HG03571 (cell line): ENCODE results near the gene POC1B.

Experiments
- ATAC-seq: cut with Tn5 transposase; IDR thresholded peaks from one replicate; pipeline ENCODE4 v1.9.1; 2021; ENCODE audit not compliant: unreplicated experiment

The POC1B gene

GRCh38 chr12:89424389-89424788 is 101.5 kb downstream of the POC1B start:
- ATAC-seq, result no peak

- no peak for ATAC-seq
Measured at GRCh38 chr12:89421092-89421835, 104.6 kb downstream of the POC1B start.

- ATAC-seq, result no peak
Measured at GRCh38 chr12:89418228-89418910, 107.5 kb downstream of the POC1B start.

- no peak for ATAC-seq
Measured at GRCh38 chr12:89417246-89417977, 108.4 kb downstream of the POC1B start.

GRCh38 chr12:89416049-89416792 is 109.6 kb downstream of the POC1B start:
- no peak for ATAC-seq

- no peak for ATAC-seq
Measured at GRCh38 chr12:89414851-89415250, 111.0 kb downstream of the POC1B start.

GRCh38 chr12:89414322-89414721 is 111.5 kb downstream of the POC1B start:
- no peak for ATAC-seq

GRCh38 chr12:89413234-89413633 is 112.6 kb downstream of the POC1B start:
- no peak for ATAC-seq

- no peak for ATAC-seq
Measured at GRCh38 chr12:89412665-89413064, 113.2 kb downstream of the POC1B start.

GRCh38 chr12:89411846-89412245 is 114.0 kb downstream of the POC1B start:
- ATAC-seq, result no peak

- ATAC-seq, result no peak
Measured at GRCh38 chr12:89411234-89411633, 114.6 kb downstream of the POC1B start.

GRCh38 chr12:89405626-89406345 is 120.1 kb downstream of the POC1B start:
- no peak for ATAC-seq

GRCh38 chr12:89401433-89402058 is 124.3 kb downstream of the POC1B start:
- no peak for ATAC-seq

- ATAC-seq, result no peak
Measured at GRCh38 chr12:89400415-89400814, 125.4 kb downstream of the POC1B start.

- no peak for ATAC-seq
Measured at GRCh38 chr12:89395712-89396111, 130.1 kb downstream of the POC1B start.

- ATAC-seq, result no peak
Measured at GRCh38 chr12:89393551-89394121, 132.2 kb downstream of the POC1B start.

GRCh38 chr12:89392391-89392790 is 133.5 kb downstream of the POC1B start:
- no peak for ATAC-seq

- no peak for ATAC-seq
Measured at GRCh38 chr12:89391726-89392336, 134.0 kb downstream of the POC1B start.
